Tibial nerve (tissue), 4 donors: ENCODE measurements around the gene ZNF423.

Experiments
- EP300 ChIP-seq, 2 donors: sonication (generic); formaldehyde crosslinking; IDR thresholded peaks; one replicate each; pipeline ENCODE4 v1.6.1; 2017; ENCODE audit warnings: antibody characterized with exemption in 2 of 2, mild to moderate bottlenecking in 1 of 2
- POLR2A ChIP-seq, 2 donors: fragments of 450-650 bp; IDR thresholded peaks; one replicate each; pipeline ENCODE4 v1.6.1; 2017; ENCODE audit warnings: antibody characterized with exemption in 2 of 2, mild to moderate bottlenecking in 2 of 2, moderate library complexity in 2 of 2
- TF ChIP-seq, protein P1 (sequence below), 5 experiments: fragments of 200-600 bp in 3 of 5; fragments of 450-650 bp in 2 of 5; sonication (generic) in 3 of 5; IDR thresholded peaks; one replicate each; pipeline ENCODE4 v1.5.1; 2016 to 2019; ENCODE audit warnings: antibody characterized with exemption in 5 of 5, mild to moderate bottlenecking in 3 of 5, moderate library complexity in 2 of 5

DNA sequence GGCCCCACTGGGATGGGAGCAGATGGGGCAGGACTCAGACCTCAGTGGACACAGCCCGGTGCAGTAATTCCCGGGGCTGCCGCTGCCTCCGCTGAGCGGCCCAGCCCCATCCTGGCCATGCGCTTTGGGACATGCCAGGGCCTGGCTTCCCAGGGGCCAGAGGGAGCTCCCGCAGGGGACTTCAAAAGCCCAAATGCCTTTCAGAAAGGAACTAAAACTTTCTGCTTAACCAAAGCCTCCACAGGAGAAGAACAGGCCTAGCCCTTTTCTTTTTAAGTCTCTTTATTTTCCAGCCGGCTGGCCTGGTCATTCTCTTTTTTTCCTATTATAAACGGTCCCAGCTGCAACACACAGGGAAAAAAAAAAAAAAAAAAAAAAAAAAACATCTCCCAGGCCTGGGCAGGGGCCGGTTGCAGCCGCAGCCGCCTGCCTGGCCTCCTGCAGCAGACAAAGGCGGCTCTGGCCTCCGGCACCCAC lies 10.7 kb upstream of the ZNF423 start:
- TF ChIP-seq, protein P1, sequence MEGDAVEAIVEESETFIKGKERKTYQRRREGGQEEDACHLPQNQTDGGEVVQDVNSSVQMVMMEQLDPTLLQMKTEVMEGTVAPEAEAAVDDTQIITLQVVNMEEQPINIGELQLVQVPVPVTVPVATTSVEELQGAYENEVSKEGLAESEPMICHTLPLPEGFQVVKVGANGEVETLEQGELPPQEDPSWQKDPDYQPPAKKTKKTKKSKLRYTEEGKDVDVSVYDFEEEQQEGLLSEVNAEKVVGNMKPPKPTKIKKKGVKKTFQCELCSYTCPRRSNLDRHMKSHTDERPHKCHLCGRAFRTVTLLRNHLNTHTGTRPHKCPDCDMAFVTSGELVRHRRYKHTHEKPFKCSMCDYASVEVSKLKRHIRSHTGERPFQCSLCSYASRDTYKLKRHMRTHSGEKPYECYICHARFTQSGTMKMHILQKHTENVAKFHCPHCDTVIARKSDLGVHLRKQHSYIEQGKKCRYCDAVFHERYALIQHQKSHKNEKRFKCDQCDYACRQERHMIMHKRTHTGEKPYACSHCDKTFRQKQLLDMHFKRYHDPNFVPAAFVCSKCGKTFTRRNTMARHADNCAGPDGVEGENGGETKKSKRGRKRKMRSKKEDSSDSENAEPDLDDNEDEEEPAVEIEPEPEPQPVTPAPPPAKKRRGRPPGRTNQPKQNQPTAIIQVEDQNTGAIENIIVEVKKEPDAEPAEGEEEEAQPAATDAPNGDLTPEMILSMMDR (IDR thresholded peaks at IDR 0.05) = no peak
- TF ChIP-seq EP300 (IDR thresholded peaks at IDR 0.05) (no peak), POLR2A (IDR thresholded peaks at IDR 0.05) (no peak)
